ENCODE results near the gene DOK1.

DNA sequence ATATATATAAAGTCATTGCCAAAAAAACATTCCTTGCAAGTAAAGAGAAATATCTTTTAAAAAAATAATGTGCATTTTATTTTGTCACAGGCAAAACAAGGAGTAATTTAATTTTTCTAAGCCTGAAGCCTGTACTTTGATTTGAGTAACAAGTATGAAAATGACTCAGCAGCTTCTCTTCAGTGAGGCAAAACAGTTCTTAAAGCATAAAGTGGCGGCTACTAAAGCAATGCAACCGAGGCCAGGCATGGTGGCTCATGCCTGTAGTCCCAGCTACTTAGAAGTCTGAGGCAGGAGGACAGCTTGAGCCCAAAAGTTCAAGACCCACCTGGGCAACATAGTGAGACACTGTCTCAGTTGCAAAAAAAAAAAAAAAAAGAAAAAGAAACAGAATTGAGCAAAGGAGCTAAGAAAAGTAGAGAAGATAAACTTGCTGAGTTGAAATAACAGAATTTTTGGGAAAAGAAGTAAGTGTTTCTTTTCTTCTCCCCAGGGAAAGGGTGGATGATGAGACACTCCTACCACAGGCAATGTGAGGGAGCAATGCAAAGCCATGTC is 29.6 kb downstream of the DOK1 start:
- TF ChIP-seq POLR2A (IDR thresholded peaks at IDR 0.05) = no peak
- TF ChIP-seq, protein P1, sequence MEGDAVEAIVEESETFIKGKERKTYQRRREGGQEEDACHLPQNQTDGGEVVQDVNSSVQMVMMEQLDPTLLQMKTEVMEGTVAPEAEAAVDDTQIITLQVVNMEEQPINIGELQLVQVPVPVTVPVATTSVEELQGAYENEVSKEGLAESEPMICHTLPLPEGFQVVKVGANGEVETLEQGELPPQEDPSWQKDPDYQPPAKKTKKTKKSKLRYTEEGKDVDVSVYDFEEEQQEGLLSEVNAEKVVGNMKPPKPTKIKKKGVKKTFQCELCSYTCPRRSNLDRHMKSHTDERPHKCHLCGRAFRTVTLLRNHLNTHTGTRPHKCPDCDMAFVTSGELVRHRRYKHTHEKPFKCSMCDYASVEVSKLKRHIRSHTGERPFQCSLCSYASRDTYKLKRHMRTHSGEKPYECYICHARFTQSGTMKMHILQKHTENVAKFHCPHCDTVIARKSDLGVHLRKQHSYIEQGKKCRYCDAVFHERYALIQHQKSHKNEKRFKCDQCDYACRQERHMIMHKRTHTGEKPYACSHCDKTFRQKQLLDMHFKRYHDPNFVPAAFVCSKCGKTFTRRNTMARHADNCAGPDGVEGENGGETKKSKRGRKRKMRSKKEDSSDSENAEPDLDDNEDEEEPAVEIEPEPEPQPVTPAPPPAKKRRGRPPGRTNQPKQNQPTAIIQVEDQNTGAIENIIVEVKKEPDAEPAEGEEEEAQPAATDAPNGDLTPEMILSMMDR (IDR thresholded peaks at IDR 0.05 in 8 of 11, conservative IDR thresholded peaks at IDR 0.05 in 3 of 11) = no peak
